ENCODE results near the gene CD300LB.
"Not testable (repeated sequence)": the region's sequence is repeated elsewhere in the genome, so short reads cannot be mapped to it uniquely, and the experiment has no call there.

The CD300LB gene

GRCh38 chr17:74524653-74525464 lies 6.4 kb downstream of the CD300LB start:
- no peak for DNase-seq

- DNase-seq: no peak
Observed at GRCh38 chr17:74523308-74523707, 8.0 kb downstream of the CD300LB start.

DNA sequence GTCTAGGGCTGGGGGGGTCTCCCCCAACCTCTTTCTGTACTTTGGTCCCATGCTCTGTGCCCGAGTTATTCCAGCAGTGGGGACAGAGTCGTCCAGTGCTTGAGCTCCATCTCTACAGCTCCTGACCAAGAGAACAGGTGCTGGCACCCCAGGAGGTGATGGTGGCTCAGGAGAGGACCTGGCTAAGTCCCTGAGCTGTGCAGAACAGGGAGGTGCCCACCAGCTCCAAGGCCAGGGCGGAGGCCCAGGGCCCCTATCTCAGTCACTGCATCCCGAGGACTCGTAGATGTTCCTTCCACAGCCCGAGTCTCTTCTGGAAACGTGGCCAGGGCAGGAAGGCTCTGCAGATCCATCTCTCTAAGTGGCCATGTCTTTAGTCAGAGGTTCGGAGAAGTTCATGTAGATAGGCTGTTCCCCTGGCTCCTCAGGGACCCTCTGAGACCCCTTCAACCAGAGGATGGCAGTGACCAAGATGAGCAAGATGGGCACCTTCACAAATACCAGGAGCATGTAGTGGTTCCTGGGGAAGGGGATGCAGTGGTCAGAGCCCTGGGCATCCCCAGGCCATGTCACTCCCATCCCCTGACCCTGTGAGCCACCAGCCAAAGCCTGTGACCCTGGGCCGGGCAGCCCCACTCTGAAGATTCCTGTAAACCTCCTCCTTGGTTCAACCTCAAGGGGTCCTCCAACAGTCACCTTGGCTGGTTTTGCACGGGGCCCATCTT lies 8.7 kb downstream of the CD300LB start:
- DNase-seq: no peak

DNA sequence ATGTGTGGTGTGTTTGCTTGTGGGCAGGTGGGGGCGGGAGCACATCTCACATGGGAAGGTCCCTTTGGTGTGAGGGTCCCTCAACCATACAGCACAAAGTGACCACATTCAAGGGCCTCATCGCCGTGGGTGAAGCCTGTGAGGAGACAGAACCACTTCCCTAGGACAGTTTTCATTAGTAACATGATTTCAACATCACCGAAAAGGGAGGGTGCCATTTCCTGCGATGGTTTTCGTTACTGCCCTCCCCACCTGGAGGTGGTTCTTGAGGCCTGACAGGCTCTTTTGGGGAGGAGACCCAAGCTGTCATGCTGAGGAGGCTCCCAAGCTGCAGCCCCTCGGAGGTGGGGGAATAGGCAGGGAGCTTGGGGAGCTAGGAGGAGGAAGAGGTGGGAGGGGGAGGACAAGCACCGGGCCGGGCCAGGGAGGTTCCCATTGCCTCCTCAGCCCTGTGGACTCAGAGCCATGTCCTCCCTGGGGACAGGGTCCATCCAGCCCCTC lies 9.5 kb downstream of the CD300LB start:
- DNase-seq: no peak

- DNase-seq: no peak
Observed at GRCh38 chr17:74520790-74521480, 10.3 kb downstream of the CD300LB start.

DNA sequence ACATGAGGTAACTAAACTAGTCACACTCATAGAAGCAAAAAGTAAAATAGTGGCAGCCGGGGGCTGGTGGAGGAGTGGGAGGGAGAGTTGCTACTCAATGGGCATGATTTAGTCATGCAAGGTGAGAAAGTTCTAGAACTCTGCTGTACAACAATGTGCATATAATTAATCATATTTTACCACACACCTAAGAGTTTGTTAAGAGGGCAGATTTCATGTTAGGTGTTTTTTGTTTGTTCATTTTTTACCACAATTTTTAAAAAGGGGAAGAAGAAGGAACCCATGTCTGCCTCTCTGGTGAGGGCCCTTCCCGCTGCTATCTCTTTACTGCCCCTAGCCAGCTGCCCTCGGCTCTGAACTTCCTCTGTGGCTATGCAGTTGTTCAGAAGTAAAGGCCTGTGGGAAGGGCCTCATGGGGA lies 11.2 kb downstream of the CD300LB start:
- no peak for DNase-seq

GRCh38 chr17:74518413-74518981 lies 12.8 kb downstream of the CD300LB start:
- DNase-seq: not testable (repeated sequence)

DNA sequence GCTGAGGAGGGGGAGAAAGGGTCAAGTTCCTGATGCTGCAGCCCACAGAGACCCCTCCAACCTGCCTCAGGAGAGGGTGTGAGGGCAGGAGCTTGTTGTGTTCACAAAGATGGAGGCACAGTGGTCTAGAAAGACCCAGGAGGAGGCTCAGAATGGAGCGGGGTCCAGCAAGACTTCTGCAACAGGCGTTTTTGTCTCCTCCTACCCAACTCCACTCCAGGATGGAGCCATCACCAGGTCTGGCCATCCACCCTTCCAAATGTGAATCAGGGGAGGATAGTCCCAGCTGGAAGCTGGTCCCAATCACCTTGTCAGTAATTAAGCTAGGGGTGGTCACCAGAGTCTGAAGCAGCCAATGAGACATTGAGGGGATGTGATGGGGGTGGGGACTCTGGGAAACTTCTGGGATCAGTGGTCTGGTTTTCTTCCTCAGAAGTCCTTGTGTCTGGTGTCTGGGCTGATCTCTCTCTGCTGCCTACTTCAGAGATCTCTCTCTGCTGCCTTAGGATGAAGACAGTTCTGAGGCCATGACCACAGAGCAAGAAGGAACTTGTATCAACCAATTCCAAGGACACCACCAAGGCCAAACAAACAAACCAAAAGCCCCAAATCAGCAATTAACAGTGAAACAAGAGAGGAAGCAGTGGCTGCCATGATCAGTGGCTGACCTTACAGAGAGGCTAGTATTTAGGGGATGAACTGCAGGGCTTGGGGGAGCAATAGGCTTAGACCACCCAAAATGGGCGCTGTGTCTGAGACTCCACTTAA lies 14.5 kb downstream of the CD300LB start:
- DNase-seq: no peak

DNA sequence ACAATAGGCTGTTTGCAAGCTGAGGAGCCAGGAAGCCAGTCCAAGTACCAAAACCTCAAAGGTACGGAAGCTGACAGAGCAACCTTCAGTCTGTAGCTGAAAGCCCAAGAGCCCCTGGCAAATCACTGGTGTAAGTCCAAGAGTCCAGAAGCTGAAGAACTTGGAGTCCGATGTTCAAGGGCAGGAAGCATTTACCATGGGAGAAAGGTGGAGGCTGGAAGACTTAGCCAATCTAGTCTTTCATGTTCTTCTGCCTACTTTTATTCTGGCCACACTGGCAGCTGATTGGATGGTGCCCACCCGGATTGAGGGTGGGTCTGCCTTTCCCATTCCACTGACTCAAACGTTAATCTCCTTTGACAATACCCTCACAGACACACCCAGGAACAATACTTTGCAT lies 15.3 kb downstream of the CD300LB start:
- DNase-seq: no peak

GRCh38 chr17:74514632-74515334 lies 16.5 kb downstream of the CD300LB start:
- DNase-seq: no peak

DNA sequence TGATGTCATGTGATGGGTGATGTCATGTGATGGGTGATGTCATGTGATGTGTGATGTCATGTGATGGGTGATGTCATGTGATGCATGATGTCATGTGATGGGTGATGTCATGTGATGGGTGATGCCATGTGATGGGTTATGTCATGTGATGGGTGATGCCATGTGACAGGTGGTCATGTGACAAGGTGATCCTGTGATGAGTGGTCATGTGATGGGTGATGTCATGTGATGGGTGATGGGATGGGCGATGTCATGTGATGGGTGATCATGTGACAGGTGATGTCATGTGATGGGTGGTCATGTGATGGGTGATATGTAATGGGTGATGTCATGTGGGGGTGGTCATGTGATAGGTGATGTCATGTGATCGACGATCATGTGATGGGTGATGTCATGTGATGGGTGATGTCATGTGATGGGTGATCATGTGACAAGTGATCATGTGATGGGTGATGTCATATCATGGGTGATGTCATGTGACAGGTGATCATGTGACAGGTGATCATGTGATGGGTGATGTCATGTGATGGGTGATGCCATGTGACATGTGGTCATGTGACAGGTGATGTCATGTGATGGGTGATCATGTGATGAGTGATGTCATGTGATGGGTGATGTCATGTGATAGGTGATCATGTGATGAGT lies 17.2 kb downstream of the CD300LB start:
- DNase-seq: no peak

DNA sequence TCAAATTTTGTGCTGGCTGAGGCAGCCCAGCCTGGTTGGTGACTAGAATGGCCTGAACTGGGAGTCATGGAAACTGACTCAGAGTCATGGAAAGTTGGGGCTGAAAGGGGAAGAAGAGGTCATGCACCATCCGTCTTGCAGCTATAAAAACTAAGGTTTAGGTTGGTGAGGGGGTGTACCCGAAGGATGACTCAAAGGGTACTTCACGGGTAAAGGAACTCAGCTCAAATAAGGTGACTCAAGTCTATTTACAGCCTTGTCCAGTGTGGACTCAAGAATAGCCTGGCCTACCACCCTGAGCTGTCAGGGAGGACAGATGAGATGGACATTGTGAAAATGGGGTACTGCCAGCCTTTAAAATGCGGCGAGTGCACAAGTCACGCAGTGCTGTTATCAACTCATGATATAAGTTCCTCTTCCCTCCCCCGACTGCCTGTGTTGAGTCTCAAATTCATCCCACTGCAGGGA lies 18.6 kb downstream of the CD300LB start:
- DNase-seq: no peak

DNA sequence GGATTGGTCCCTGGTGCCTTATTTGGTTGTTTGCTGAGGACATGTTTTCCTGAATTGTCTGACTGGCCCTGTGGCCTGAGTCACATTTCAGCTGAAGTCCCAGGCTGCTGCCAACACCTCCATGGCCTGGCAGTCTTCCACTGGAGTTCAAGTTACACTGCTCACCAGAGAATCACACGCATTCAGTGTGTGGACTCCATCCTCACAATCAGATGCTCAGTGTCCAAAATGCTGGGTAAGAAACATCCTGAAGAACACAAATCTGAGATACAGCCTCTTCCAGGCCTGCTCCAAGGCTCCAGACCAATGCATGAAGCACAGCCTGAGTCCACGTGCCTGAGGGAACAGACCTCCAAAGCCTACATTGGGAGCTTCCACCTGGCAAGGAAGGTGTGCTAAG lies 19.2 kb downstream of the CD300LB start:
- no peak for DNase-seq

DNA sequence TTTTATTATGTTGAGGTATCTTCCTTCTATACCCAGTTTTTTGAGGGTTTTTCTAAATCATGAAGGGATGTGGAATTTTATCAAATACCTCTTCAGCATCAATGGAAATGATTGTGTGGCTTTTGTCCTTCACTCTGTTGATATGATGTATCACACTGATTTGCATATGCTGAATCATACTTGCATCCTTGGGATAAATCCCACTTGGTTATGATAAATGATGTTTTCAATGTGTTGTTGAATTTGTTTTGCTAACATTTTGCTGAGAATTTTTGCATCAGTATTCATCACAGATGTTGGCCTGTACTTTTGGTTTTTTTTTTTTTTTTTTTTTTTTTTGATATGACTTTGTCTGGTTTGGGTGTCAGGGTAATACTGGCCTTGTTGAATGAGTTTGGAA lies 23.1 kb downstream of the CD300LB start:
- DNase-seq: no peak

DNA sequence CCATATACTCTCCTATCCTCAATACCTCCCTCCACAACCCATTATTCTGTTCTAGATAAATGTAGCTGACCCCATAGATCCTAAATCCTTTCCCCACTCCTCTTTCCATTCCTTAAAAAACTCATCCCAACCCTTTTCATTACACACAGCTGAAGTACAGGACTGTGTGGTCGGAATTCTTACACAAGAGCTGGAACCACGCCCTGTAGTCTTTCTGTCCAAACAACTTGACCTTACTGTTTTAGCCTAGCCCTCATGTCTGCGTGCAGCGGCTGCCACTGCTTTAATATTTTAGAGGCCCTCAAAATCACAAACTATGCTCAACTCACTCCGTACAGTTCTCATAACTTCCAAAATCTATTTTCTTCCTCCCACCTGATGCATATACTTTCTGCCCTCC lies 27.3 kb downstream of the CD300LB start:
- not testable (repeated sequence) for DNase-seq

- DNase-seq: no peak
Observed at GRCh38 chr17:74502861-74503260, 28.4 kb downstream of the CD300LB start.

GRCh38 chr17:74499992-74500391 lies 31.3 kb downstream of the CD300LB start:
- no peak for DNase-seq

DNA sequence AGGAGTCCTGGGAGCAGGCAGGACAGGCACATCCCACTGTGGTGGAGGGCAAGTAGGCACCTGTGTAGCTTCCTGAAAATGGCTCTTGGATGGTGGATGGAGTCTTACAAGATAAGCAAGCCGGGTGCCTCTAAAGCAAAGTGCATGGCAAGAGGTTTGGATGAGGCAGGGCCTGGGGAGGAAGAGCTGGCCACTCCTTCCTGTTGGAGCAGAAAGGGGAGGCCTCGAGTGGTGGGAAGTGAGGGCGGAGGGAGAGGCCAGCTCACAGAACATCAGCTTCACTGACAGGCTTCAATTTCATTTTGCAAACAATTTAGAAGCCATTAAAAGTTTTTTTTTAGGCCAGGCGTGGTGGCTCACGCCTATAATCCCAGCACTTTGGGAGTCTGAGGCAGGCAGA lies 33.8 kb downstream of the CD300LB start:
- DNase-seq: no peak

- peak; percentile 55 to 69 for DNase-seq
Observed at GRCh38 chr17:74493331-74493833, 37.9 kb downstream of the CD300LB start.

DNA sequence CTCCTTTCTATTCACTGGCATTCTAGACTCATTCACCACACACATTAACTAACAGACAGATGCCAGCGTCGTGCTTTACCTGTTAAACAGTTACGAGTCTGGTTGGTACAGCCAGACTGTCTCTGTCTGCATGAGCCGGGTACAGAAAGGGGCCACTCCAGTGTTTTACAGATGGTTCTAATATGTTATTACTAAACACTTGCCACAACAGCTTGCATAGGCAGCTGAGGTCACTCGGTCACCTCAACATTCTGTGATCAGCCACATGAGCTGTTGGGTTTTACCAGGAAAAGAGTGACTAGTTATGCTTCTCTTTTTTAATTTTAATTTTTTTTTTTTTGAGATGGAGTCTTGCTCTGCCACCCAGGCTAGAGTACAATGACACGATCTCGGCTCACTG lies 39.6 kb downstream of the CD300LB start:
- no peak for DNase-seq

GRCh38 chr17:74490716-74491115 lies 40.6 kb downstream of the CD300LB start:
- DNase-seq: no peak

Data from activated CD4-positive, alpha-beta T cell treated with anti-CD3 and anti-CD28 coated beads for 4 hours (primary cell).